Smooth muscle cell of the brain vasculature (primary cell): ENCODE data around the gene OSBPL6.
"Not testable (repeated sequence)": the region's sequence is repeated elsewhere in the genome, so short reads cannot be mapped to it uniquely, and the experiment has no call there.

Experiments used
- DNase-seq: peaks from one replicate; pipeline ENCODE4 v3.0.0-alpha.2; 2012; ENCODE audit warnings: low read depth, low spot score

The OSBPL6 gene

DNA sequence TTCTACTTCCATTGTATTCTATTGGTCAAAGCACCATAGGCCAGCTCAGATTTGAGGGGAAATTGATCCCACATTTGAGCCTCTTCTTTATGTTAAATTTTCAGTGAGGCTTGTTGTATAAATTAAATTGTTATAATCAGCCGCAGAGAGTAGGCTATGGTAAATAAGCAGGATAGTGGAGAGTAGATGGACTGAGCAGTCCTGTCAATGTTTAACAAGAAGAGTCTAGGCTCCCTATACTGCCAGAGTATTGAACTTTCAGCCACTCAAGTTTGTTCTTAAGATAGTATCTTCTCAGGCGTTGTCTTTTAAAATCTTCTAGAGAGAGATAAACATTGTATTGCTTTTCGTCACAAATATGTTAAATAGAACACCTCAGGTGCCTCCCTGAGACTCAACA lies 155.7 kb downstream of the OSBPL6 start:
- no peak for DNase-seq

DNA sequence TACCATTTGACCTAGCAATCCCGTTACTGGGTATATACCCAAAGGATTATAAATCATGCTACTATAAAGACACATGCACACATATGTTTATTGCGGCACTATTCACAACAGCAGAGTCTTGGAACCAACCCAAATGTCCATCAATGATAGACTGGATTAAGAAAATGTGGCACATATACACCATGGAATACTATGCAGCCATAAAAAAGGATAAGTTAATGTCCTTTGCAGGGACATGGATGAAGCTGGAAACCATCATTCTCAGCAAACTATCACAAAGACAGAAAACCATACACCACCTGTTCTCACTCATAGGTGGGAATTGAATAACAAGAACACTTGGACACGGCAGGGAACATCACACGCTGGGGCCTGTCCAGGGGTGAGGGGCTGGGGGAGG lies 163.4 kb downstream of the OSBPL6 start:
- not testable (repeated sequence) for DNase-seq

DNA sequence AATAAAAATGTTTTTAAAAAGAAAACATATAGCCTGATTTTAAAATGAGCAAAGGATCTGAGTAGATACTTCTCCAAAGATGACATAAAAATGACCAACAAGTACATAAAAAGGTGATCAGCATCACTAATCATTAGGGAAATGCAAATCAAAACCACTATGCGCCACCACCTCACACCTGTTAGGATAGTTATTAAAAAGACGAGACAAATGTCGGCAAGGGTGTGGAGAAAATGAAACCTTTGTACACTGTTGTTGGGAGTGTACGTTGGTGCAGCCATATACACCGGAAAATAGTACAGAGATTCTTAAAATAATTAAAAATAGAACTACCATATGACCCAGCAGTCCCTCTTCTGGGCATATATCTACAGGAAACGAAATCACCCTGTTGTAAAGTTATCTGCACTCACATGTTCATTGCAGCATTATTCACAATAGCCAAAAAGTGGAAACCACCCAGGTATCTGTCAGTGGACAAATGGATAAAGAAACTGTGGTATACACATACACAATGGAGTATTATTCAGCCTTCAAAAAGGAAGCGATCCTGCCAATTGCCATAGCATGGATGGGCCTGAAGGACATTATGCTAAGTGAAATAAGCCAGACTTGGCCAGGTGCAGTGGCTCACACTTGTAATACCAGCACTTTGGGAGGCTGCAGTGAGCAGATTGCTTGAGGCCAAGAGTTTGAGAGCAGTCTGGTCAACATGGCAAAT lies 165.0 kb downstream of the OSBPL6 start:
- DNase-seq, result no peak

DNA sequence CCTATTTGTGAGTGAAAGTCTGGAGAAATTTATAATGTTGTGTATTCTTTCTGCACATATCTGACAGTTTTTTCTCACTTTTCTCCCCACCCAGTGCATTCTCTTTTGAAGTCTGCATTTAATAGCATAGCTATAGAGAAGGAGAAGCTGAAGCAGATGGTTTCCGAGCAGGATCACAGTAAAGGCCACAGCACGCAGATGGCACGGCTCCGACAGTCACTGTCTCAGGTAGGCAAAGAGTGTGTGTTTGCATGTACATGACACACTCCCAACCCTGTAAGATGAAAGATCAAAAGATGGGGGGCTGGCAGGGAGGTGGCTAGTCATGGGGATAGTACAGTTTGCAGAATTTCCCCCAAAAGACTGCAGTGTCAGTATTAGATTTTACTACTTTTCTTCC lies 167.3 kb downstream of the OSBPL6 start:
- no peak for DNase-seq

DNA sequence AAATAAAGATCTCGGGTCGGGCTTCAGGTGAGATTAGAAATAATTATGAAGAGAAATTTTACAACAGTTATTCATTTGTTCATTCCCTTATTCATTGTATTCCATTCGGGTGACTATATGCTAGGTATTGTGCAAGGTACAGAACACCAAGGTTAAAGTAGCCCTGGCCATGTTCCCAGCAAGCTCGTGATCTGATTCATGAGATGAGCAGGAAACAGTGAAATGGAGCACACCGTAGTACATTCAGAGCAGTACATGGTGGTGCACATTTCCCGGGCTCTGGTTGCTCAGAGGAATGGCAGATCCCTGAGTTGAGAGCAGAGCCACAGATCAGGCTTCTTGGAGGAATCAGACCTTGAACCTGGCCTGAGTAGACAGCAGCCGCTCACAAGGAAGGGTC lies 168.9 kb downstream of the OSBPL6 start:
- DNase-seq, result no peak

DNA sequence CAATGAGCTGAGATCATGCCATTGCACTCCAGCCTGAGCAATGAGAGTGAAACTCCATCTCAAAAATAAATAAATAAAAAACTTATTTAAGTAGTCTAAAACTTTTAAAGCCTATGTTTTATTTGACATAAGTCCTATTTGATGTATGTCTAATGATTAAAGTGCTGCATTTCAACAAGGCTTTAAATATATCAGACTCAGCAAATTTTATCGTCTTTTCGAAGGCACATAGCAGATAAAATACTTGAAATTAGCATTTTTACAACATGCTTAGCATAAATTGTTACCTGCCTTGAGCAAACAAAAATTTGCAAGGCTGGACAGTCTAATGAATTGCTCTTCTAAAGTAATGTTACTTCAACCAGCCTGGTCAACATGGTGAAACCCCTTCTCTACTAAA lies 170.8 kb downstream of the OSBPL6 start:
- no peak for DNase-seq

DNA sequence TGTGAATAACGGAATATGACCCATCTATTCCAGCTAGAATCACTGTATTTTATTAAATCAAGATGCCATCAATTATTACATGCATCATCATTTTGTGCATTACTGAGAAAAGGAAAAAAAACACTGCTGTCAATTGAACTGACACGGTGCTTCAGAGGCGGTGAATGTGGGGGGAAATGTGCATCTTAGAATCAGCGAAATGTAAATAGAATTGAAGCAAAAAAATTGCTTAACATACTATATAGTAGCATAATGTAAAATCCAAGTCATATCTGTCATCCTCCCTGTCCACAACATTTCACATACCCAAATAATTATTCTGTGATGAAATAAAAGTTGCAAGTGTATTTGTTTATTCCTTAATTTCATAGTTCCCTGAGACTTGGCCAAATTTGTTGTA lies 172.1 kb downstream of the OSBPL6 start:
- DNase-seq, result no peak

DNA sequence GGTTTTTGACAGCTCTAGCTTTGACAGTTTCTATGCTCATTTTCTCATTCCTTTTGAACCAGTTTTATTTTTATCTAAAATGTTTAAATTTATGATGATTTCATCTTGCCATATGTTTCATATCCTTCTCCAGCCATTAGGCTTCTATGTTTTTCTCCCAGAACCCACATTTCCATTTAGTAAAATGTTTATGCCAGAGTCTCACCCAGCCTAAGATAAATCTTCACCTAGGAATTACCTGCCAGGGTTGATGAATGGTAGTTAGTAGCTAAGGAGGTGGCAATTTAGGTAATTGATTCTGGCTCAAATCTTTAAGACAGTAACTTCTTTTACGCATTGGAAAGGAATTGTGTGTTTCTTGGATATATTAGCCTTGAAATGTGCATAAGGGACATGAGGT lies 173.0 kb downstream of the OSBPL6 start:
- no peak for DNase-seq

DNA sequence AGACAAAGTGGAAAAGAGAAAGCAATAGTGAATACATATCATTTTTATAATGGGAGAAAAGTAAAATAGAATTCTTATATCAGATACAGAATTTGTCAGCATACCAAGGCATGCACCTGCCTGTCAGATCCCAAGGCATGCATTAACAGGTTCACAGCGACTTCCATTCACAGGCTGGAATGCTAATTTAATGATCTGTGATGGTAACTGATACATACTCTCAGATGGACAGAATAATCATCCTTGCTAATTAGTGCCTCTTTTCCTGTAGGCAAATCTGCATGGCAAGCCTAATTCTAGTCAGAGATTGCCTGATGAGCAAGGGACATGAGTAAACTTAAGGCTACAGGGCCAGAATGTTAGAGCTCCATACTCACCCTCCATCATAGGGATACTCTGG lies 180.6 kb downstream of the OSBPL6 start:
- no peak for DNase-seq

DNA sequence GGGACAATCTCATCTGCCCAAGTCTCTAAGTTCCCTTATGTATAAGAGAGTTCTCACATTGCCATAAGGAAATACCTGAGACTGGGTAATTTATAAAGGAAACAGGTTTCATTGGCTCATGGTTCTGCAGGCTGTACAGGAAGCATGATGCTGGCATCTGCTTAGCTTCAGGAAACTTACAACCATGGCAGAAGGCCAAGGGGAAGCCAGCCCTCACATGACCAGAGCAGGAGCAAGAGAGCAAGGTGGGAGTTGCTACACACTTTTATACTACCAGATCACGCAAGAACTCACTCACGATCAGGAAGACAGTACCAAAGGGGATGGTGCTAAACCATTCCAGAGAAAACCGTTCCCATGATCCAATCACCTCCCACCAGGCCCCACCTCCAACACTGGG lies 182.7 kb downstream of the OSBPL6 start:
- DNase-seq, result no peak

DNA sequence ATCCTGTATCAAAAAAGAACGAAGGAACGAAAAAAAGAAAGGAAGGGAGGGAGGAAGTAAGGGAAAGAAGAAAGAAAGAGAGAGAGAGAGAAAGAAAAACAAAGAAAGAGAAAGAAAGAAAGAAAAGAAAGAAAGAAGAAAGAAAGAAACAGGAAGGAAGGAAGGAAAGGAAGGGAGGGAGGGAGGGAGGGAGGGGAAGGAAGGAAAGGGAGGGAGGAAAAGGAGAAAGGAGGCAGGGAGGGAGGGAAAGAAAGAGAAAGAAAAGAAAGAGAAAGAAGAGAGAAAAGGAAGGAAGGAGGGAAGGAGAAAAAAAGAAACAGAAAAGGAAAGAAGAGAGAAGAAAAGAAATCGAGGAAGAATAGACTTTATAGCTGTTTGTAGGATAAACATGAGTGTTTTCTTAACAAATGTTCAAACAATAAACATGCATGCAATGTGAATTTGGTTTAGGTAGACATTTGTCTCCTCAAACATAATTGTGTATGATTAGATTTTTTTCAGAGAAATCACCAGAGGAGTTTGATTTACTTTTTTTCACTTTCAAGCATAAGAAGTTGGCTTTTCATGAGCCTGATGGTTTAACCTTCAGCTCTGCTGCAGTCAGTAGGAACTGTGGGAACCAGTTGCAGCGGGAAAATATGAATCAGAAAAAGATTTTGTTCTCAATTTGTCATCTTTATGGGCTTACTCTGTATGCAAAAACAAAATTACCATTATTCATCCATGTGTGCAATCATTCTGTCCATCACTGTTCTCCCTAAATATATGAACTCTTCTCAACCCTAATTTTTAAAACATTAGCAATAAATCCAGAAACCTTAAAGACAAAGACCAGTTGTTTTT lies 185.1 kb downstream of the OSBPL6 start:
- no peak for DNase-seq

DNA sequence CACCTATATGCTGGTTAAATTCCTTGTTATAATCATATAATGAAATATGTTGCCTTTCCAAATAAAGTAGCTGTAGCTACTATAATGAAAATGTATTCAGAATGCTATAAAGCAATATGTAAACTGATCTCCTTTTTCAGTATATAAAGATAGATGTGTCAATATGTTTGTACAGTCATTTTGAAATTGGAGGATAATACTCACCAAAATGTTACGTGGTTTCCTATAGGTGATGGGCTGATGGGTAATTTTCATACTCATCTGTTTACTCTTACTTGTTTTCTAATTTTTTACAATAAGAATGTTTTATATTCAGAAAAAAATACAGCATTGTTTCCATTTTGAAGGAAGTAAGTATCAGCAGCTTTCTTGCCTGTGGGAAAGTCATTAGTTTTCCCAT lies 186.5 kb downstream of the OSBPL6 start:
- DNase-seq, result no peak

DNA sequence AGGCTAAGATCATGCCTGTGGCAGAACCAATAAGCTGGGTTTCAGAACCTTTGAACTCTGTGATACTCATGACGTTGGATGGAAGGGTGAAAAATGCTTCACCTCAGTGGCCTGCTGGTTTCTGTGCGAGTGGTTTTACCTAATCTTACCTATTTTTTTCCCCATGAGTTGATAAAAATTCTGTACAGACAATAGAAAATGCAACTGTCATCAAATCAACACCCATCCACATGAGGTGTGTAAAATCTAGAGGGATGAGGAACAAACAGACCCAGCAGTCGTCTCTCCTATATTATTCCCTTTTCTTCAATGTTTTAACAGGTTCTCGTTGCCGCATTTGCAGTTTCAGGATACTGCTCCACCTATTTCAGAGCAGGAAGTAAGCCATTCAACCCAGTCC lies 189.4 kb downstream of the OSBPL6 start:
- DNase-seq, result no peak

DNA sequence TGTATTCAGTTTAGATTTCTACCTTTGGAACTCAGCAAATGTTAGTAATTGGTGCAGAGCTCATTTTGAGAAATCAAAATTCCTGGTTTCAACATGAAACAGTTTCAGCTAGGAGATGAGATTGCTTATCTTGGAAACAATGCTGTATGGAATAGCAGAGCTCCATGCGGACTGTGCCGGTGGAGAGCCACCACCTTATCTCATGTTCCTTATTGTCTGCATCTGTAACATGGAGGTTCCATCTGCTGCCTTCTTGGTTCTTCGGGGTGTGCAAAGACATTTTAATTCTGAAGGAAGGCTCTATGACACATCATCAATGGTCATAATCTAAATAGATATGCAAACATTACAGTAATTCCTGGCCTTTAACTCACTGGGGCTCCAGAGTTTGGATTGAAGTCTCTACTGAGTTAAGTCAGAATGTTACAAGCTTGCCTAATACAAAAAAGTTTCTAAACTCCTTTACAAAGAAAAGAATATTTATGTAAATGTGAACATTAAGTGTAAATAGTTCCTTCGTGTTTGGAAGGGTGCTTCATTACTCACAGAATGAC lies 191.4 kb downstream of the OSBPL6 start:
- no peak for DNase-seq

DNA sequence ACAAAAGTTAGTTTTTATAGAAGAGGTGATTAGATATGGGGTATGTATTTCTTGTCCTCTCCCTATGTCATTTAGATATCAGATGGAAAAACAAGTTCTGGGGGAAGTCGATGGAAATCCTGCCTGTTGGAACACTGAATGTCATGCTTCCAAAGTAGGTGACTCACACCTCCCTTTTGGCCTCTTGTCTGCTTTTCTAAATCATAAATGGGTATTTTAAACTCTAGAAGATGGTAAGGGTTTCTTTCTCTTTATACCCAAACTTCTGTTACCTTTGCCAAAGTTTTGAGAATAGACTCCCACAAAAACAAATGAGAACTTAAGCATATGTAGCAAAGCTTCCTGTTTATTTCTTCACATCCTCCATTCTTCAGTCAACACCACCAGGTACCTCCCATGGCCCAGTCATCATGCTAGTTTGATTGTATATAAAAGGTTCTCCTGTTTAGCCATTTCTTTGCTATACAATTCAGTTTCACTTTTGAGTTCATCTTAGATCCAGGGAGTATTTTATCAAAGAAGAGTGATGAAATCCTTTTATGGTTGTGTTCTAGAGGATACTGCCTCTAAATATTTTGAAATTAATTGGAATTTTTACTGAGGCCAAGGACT lies 192.8 kb downstream of the OSBPL6 start:
- DNase-seq, result no peak

DNA sequence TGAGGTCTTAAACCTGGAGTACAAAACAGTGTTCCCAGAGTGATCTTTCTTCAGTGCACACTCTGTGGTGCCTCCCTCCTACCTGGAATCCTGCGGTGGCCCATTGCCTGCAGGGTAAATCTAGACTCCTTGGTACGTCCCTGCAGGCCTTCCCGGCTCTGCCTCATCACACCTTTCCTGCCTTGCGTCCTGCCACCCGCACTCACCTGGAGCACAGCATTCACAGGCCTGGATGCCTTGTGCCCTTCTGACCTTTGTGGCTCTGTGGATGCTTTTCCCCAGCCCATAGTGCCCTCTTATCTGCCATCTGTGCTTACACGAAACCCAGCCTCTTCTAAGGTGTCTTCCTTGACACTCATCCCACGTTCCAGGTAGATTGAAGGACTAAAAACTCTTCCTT lies 194.0 kb downstream of the OSBPL6 start:
- no peak for DNase-seq

DNA sequence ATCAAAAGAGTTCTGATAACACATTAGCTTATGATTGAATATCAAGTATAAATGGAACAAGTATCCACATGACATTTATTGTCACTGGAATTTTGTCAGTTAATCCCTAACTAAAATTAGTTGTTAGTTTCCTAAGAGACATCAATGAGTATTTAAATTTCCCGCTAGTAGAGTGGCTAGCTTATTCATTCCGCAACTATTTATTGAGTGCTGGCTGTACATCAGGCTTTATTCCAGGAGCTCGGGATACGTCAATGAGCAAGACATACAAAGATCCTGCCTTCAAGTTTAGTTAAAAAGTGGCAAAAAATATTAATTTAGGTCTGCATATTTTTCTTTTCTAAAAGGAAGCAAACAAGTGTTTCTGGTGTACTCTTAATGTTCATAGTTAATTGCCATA lies 197.4 kb downstream of the OSBPL6 start:
- DNase-seq, result no peak

DNA sequence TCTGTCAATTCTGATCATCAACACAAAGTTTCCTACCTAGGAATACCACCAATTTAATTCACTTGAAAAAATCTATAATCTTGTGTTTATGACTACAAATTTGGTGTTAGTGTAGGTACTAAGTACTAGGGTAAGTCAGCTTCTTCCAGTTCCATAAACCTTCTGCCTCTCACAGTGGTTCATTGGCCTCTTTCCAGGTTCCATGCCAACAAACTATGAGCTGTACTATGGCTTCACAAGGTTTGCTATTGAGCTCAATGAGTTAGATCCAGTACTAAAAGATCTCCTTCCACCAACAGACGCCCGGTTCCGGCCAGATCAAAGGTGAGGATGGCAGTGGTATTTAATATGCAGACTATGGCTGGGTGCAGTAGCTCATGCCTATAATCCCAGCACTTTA lies 197.9 kb downstream of the OSBPL6 start:
- DNase-seq, result no peak

DNA sequence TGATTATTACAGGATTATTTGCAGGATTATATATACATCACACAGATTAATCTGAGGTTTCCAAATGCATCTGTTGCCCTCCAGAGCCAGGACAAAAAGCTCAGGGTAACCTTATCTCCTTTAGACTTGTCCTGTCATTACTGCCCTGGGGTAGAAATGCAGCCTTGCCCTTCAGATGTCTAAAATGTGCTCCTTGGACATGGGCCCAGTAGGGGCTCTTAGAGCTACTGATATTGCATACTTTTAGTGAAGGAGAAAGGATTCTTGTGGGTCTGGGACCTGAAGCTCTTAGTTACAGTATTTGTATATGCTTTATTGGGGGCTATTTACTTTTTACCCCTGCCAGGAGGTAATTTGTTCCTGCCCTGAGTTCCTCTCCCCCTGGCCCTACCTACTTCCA lies 200.5 kb downstream of the OSBPL6 start:
- no peak for DNase-seq

DNA sequence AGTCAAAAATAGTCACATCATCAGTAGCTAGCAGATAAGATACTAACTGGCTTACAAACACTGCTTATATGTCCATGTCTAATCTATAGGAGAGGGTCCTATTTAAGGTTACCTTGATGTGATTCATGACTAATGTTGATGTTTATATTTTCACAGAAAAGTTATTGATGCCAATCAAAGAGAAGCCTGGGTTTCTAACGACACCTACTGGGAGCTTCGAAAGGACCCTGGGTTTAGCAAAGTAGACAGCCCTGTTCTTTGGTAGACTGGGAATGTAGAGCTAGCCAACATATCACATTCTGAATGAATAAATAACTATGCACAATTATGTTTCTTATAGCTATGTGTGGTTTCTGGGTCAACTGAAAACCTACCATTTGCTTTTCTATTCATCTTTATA lies 201.0 kb downstream of the OSBPL6 start:
- DNase-seq, result no peak

DNA sequence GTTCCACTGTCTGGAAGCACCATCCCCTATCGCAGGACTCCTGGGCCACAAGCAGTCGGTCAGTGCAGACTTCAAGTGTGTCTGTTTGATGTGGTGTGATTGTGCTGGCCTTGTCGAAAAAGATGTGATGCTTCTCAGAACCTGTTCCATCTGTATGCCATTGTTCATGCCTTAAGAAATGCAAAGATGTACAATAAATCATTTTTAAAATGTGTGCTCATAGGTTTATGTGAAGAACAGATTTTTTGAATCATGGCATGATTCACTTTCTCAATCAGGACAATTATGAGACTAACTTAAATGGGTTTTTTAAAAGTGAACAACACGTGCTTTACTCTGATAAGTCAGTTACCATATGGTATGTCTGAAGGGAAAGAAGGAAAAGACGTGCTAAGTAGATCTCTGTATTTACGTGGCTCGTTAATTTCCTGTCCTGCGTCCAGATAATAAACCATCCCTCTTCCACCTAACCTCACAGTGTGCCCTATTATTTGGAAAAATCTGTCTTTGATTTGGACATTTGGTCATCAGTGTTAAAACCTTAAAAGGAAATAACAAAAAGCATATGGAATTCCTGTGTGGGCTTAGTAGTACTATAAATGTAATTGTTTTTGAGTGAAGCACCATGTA lies 201.7 kb downstream of the OSBPL6 start:
- DNase-seq, result no peak

DNA sequence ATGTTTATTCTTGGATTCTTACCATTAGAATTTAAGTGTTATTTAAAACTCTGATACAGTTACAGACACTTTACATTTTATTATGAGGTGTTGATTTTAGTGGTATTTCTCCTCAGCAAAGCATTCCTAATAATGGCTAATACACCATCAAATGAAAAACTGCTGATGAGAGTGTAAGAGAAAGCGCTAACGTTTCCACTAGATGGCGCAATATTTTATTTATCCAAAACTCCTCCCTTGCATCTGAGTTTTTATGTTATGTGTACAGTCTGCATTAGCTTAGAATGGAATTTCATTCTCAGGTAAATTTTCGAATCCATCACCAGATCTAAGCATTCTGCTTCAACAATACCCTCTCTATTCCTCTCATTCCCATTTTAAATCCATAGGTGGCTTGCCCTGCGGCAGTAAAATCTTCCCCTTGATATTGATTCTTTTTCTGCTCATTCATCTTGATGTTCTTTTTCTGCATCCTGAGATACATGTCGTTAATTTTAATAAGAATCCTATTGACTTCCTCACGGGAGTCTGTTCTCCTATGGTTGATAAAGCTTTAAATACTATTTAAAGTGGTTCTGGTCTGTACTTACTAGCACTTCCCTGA lies 202.8 kb downstream of the OSBPL6 start:
- DNase-seq, result no peak
